HEK293 (cell line): ENCODE results near the gene SRRM4.

Experiments used
- ZBTB21 ChIP-seq: fragments of 450-650 bp; formaldehyde crosslinking; IDR thresholded peaks from 2 replicates; pipeline ENCODE4 v1.5.1; 2017; ENCODE audit warnings: missing biosample characterization, missing genetic modification characterization
- ZBTB8A ChIP-seq: fragments of 450-650 bp; formaldehyde crosslinking; IDR thresholded peaks from 2 replicates; pipeline ENCODE4 v1.5.1; 2016; ENCODE audit warnings: missing biosample characterization, missing genetic modification characterization
- ZFP69B ChIP-seq: fragments of 450-650 bp; formaldehyde crosslinking; IDR thresholded peaks from 2 replicates; pipeline ENCODE4 v1.5.1; 2016; ENCODE audit warnings: missing biosample characterization, missing genetic modification characterization
- ZNF10 ChIP-seq: fragments of 450-650 bp; formaldehyde crosslinking; IDR thresholded peaks from 2 replicates; pipeline ENCODE4 v1.5.1; 2017; ENCODE audit warnings: missing biosample characterization, missing genetic modification characterization
- ZNF175 ChIP-seq: fragments of 450-650 bp; formaldehyde crosslinking; IDR thresholded peaks from 2 replicates; pipeline ENCODE4 v1.5.1; 2016; ENCODE audit warnings: missing biosample characterization, missing genetic modification characterization
- ZNF239 ChIP-seq: fragments of 450-650 bp; formaldehyde crosslinking; IDR thresholded peaks from 2 replicates; pipeline ENCODE4 v1.5.1; 2016; ENCODE audit warnings: missing biosample characterization, missing genetic modification characterization
- ZNF843 ChIP-seq: fragments of 450-650 bp; formaldehyde crosslinking; IDR thresholded peaks from 2 replicates; pipeline ENCODE4 v1.5.1; 2016; ENCODE audit warnings: missing biosample characterization, missing genetic modification characterization
- TF ChIP-seq, protein P1 (sequence below): fragments of 450-650 bp; formaldehyde crosslinking; IDR thresholded peaks from 2 replicates; pipeline ENCODE4 v1.5.1; 2016; ENCODE audit warnings: missing biosample characterization, missing genetic modification characterization
- TF ChIP-seq, protein P2 (sequence below): fragments of 450-650 bp; formaldehyde crosslinking; IDR thresholded peaks from 2 replicates; pipeline ENCODE4 v1.5.1; 2016; ENCODE audit warnings: missing biosample characterization, missing genetic modification characterization
- TF ChIP-seq, protein P3 (sequence below): fragments of 450-650 bp; formaldehyde crosslinking; optimal IDR thresholded peaks from 2 replicates; pipeline ENCODE3; 2016; ENCODE audit warnings: missing biosample characterization, mild to moderate bottlenecking, missing genetic modification characterization

DNA sequence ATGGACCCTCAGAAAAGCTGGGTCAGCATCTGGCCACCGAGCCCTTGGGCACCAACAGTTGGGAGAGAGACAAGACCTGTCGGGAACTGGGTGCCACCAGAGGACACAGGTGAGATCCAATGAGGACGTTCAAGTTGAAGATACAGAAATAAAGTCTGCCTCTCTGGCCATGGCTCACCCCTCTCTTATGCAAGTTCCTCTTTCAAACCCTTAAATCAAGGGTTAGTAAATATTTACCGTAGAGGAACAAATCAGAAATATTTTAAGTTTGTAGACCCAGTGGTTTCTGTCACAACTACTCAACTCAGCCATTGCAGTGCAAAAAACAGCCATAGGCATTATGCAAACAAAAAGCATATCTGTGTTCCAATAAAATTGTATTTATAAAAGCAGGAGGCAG lies 120.9 kb downstream of the SRRM4 start:
- TF ChIP-seq, protein P1, sequence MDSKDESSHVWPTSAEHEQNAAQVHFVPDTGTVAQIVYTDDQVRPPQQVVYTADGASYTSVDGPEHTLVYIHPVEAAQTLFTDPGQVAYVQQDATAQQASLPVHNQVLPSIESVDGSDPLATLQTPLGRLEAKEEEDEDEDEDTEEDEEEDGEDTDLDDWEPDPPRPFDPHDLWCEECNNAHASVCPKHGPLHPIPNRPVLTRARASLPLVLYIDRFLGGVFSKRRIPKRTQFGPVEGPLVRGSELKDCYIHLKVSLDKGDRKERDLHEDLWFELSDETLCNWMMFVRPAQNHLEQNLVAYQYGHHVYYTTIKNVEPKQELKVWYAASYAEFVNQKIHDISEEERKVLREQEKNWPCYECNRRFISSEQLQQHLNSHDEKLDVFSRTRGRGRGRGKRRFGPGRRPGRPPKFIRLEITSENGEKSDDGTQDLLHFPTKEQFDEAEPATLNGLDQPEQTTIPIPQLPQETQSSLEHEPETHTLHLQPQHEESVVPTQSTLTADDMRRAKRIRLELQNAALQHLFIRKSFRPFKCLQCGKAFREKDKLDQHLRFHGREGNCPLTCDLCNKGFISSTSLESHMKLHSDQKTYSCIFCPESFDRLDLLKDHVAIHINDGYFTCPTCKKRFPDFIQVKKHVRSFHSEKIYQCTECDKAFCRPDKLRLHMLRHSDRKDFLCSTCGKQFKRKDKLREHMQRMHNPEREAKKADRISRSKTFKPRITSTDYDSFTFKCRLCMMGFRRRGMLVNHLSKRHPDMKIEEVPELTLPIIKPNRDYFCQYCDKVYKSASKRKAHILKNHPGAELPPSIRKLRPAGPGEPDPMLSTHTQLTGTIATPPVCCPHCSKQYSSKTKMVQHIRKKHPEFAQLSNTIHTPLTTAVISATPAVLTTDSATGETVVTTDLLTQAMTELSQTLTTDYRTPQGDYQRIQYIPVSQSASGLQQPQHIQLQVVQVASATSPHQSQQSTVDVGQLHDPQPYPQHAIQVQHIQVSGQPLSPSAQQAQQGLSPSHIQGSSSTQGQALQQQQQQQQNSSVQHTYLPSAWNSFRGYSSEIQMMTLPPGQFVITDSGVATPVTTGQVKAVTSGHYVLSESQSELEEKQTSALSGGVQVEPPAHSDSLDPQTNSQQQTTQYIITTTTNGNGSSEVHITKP (tag by site-specific recombination): no peak
- TF ChIP-seq ZBTB8A (tag by site-specific recombination): no peak
- no peak for TF ChIP-seq ZFP69B (tag by site-specific recombination)
- TF ChIP-seq, protein P2, sequence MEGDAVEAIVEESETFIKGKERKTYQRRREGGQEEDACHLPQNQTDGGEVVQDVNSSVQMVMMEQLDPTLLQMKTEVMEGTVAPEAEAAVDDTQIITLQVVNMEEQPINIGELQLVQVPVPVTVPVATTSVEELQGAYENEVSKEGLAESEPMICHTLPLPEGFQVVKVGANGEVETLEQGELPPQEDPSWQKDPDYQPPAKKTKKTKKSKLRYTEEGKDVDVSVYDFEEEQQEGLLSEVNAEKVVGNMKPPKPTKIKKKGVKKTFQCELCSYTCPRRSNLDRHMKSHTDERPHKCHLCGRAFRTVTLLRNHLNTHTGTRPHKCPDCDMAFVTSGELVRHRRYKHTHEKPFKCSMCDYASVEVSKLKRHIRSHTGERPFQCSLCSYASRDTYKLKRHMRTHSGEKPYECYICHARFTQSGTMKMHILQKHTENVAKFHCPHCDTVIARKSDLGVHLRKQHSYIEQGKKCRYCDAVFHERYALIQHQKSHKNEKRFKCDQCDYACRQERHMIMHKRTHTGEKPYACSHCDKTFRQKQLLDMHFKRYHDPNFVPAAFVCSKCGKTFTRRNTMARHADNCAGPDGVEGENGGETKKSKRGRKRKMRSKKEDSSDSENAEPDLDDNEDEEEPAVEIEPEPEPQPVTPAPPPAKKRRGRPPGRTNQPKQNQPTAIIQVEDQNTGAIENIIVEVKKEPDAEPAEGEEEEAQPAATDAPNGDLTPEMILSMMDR (tag by site-specific recombination): no peak
- no peak for TF ChIP-seq ZNF175 (tag by site-specific recombination)
- no peak for TF ChIP-seq ZNF843 (tag by site-specific recombination)
- TF ChIP-seq, protein P3, sequence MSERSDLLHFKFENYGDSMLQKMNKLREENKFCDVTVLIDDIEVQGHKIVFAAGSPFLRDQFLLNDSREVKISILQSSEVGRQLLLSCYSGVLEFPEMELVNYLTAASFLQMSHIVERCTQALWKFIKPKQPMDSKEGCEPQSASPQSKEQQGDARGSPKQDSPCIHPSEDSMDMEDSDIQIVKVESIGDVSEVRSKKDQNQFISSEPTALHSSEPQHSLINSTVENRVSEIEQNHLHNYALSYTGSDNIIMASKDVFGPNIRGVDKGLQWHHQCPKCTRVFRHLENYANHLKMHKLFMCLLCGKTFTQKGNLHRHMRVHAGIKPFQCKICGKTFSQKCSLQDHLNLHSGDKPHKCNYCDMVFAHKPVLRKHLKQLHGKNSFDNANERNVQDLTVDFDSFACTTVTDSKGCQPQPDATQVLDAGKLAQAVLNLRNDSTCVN (tag by site-specific recombination): no peak
- no peak for TF ChIP-seq ZBTB21 (tag by site-specific recombination)
- no peak for TF ChIP-seq ZNF10 (tag by site-specific recombination)
- no peak for TF ChIP-seq ZNF239 (tag by site-specific recombination)
